Body of pancreas (tissue), 4 donors: ENCODE data around the gene FNDC3B. TPM values are rescaled to one million over a fixed set of nuclear protein-coding genes. Genes with fewer than 3 reads are reported as not detected.

Experiments
- ATAC-seq: fragments of 150-250 bp; one replicate; pipeline ENCODE4 v1.9.1; 2016
- DNase-seq, 4 donors: peaks; one replicate each; pipeline ENCODE4 v3.0.0-alpha.2; 2019
- H3K27ac ChIP-seq, 4 donors: fragments of 200-600 bp; sonication (generic); 1 replicate in 3 of 4; 2 replicates in 1 of 4; pipeline versions ENCODE4 v1.5.1 to v1.6.1; 2016 to 2019; ENCODE audit warnings: mild to moderate bottlenecking in 1 of 4, mixed read lengths in 1 of 4, moderate library complexity in 1 of 4
- H3K27me3 ChIP-seq, 2 donors: fragments of 200-600 bp; sonication (generic); one replicate each; pipeline ENCODE4 v1.6.0; 2016; ENCODE audit warnings: mild to moderate bottlenecking in 1 of 2
- H3K36me3 ChIP-seq, 2 donors: fragments of 200-600 bp; sonication (generic); replicated peaks in 1 of 2; 2 replicates each; pipeline ENCODE4 v1.5.1; 2016; ENCODE audit warnings: low read depth in 2 of 2; ENCODE audit not compliant: insufficient read depth in 1 of 2
- H3K4me1 ChIP-seq: fragments of 200-600 bp; sonication (generic); one replicate; pipeline ENCODE4 v1.6.0; 2016
- H3K4me3 ChIP-seq, 2 donors: fragments of 200-600 bp; sonication (generic); 1 replicate in 1 of 2; 2 replicates in 1 of 2; pipeline ENCODE4 v1.5.1; 2016 to 2019
- H3K9me3 ChIP-seq, 3 donors: fragments of 200-600 bp; sonication (generic); 1 replicate in 2 of 3; 2 replicates in 1 of 3; pipeline ENCODE4 v1.5.1; 2016
- POLR2A ChIP-seq, 3 donors: fragments of 450-650 bp; IDR thresholded peaks; one replicate each; pipeline ENCODE4 v1.6.1; 2016; ENCODE audit warnings: antibody characterized with exemption in 3 of 3, mild to moderate bottlenecking in 2 of 3
- WGBS, 2 donors: methylation state at CpG; one replicate each; pipeline ENCODE4 v1.1.5; 2017; 5-methylcytosine and 5-hydroxymethylcytosine counted together
- intact Hi-C: fragments of 100-400 bp; cut with DNase I; formaldehyde crosslinking; loops from one replicate; pipeline ENCODE4 v1.15.1; 2023
- total RNA-seq, 2 donors: library from RNA; depleted of rRNA; stranded (reverse); fragments of >200 nt; gene quantifications; one replicate each; pipeline ENCODE4 v1.1.0, GENCODE V29; 2016
- TF ChIP-seq, protein P1 (sequence below), 7 experiments: fragments of 450-650 bp in 4 of 7; fragments of 200-600 bp in 3 of 7; sonication (generic) in 3 of 7; IDR thresholded peaks; one replicate each; pipeline ENCODE4 v1.5.1; 2016 to 2019; ENCODE audit warnings: antibody characterized with exemption in 7 of 7

Gene FNDC3B
- total RNA-seq, 2 donors from 2014 or later = 64.3 to 86.0 TPM

- H3K4me1 ChIP-seq = peaks cover 32% of the 10 kb centered on the region
- intact Hi-C loops = no loop called here
- peak overlapping the region in 1 of 4 donors; percentile 7 for H3K27ac ChIP-seq
- no peak overlapping the region for H3K4me3 ChIP-seq
- no peak for DNase-seq
- H3K36me3 ChIP-seq = peaks cover 0 to 5% of the 10 kb centered on the region in 2 donors
- TF ChIP-seq, protein P1, sequence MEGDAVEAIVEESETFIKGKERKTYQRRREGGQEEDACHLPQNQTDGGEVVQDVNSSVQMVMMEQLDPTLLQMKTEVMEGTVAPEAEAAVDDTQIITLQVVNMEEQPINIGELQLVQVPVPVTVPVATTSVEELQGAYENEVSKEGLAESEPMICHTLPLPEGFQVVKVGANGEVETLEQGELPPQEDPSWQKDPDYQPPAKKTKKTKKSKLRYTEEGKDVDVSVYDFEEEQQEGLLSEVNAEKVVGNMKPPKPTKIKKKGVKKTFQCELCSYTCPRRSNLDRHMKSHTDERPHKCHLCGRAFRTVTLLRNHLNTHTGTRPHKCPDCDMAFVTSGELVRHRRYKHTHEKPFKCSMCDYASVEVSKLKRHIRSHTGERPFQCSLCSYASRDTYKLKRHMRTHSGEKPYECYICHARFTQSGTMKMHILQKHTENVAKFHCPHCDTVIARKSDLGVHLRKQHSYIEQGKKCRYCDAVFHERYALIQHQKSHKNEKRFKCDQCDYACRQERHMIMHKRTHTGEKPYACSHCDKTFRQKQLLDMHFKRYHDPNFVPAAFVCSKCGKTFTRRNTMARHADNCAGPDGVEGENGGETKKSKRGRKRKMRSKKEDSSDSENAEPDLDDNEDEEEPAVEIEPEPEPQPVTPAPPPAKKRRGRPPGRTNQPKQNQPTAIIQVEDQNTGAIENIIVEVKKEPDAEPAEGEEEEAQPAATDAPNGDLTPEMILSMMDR (IDR thresholded peaks at IDR 0.05) = no peak
- TF ChIP-seq POLR2A (IDR thresholded peaks at IDR 0.05) = no peak
- ATAC-seq = no peak
- H3K9me3 ChIP-seq = no peaks in the 10 kb centered on the region
- WGBS, 2 donors = 85 to 90% methylated on average over 8 of the region's 8 CpGs
- H3K27me3 ChIP-seq = no peaks in the 10 kb centered on the region
These were observed 218.4 kb downstream of the FNDC3B start for GRCh38 chr3:172257648-172258400.

DNA sequence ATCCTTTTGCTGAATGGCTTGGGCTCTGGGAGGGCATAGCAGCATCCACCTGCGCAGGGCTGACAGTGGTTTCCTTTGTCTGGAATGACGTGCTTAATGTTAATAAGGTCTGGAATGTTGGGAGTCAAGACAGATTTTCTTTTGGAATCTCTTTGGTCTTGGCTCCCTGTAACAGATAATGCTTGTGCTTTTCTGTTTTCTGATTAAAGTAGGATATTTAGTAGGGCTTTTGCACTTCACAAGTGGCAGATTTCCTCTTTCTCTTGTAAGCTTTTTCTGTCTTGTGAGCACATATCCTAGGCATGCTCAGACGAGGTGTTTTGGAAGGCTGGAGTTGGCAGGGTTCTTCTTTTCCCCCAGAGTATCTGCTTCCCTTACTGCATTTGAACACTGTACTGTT is 219.2 kb downstream of the FNDC3B start:
- no peak for TF ChIP-seq POLR2A (IDR thresholded peaks at IDR 0.05)
- TF ChIP-seq, protein P1 (IDR thresholded peaks at IDR 0.05) = no peak
- H3K36me3 ChIP-seq = peaks cover 0 to 5% of the 10 kb centered on the region in 2 donors
- DNase-seq (no peak), ATAC-seq (no peak)
- no peak overlapping the region for H3K4me3 ChIP-seq
- 64 to 68% methylated on average over 3 of the region's 3 CpGs for WGBS, 2 donors
- intact Hi-C loops = no loop called here
- H3K27ac ChIP-seq = peak overlapping the region in 2 of 4 donors; percentile 1 to 7
- H3K4me1 ChIP-seq = peaks cover 32% of the 10 kb centered on the region
- no peaks in the 10 kb centered on the region for H3K9me3 ChIP-seq
- no peaks in the 10 kb centered on the region for H3K27me3 ChIP-seq

DNA sequence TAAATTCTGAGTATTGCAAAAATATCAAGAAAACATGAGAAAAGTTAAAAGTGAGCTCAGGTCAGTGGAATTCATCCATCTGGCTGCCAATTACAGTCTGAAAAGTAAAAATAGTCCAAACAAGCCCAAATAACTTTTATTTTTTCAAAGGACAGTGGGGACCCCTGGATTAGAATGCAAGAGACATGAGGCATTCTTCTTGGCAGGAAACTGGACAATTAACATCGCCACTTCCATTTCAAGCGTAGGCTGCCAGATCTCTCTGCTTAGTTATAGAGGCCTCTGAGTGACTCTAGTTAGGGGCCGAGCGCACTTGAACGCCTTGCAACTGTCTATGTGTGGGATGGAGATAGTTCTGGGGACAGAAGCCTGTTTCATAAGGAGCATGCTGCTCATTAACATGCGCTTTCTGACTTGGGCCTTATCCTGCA is 219.7 kb downstream of the FNDC3B start:
- peaks cover 32% of the 10 kb centered on the region for H3K4me1 ChIP-seq
- DNase-seq = no peak
- 74 to 85% methylated on average over 6 of the region's 6 CpGs for WGBS, 2 donors

GRCh38 chr3:172259726-172260248 is 220.4 kb downstream of the FNDC3B start:
- H3K27me3 ChIP-seq = no peaks in the 10 kb centered on the region
- H3K36me3 ChIP-seq = peaks cover 0 to 3% of the 10 kb centered on the region in 2 donors
- no peak for ATAC-seq
- H3K4me3 ChIP-seq = no peak overlapping the region
- no peak for TF ChIP-seq POLR2A (IDR thresholded peaks at IDR 0.05)
- TF ChIP-seq, protein P1 (IDR thresholded peaks at IDR 0.05) = no peak
- H3K4me1 ChIP-seq = peaks cover 32% of the 10 kb centered on the region
- intact Hi-C loops = no loop called here
- peak overlapping the region in 1 of 4 donors; percentile 4 for H3K27ac ChIP-seq
- no peak for DNase-seq
- H3K9me3 ChIP-seq = no peaks in the 10 kb centered on the region
- WGBS, 2 donors = 41 to 53% methylated on average over 2 of the region's 2 CpGs

More for the DNA sequence above, 219.7 kb downstream of the FNDC3B start:
- no peaks in the 10 kb centered on the region for H3K27me3 ChIP-seq
- H3K36me3 ChIP-seq = peaks cover 0 to 5% of the 10 kb centered on the region in 2 donors
- no peak overlapping the region for H3K4me3 ChIP-seq
- peak overlapping the region in 2 of 4 donors; percentile 1 to 13 for H3K27ac ChIP-seq
- H3K9me3 ChIP-seq = no peaks in the 10 kb centered on the region
- intact Hi-C loops = no loop called here
- no peak for ATAC-seq
- no peak for TF ChIP-seq POLR2A (IDR thresholded peaks at IDR 0.05)
- TF ChIP-seq, protein P1 (IDR thresholded peaks at IDR 0.05) = no peak
